MM.1S (cell line): ENCODE measurements around the gene MRPL41.

ENCODE experiments used
- DNase-seq: peaks from one replicate; pipeline ENCODE4 v3.0.0-alpha.2; 2015
- H2AFZ ChIP-seq: fragments of 300-600 bp; sonication (generic); 2 replicates; pipeline ENCODE4 v1.6.0; 2016; ENCODE audit warnings: antibody characterized with exemption, low read length
- H3F3A ChIP-seq: fragments of 300-600 bp; sonication (generic); 2 replicates; pipeline ENCODE4 v1.6.1; 2016; ENCODE audit warnings: mild to moderate bottlenecking, antibody characterized with exemption, low read length, moderate library complexity, mixed read lengths; ENCODE audit not compliant: insufficient read depth
- H3K27ac ChIP-seq: fragments of 300-600 bp; sonication (generic); 2 replicates; pipeline ENCODE4 v1.5.1; 2016; ENCODE audit warnings: mild to moderate bottlenecking, low read length
- H3K27me3 ChIP-seq: fragments of 300-600 bp; sonication (generic); replicated peaks from 2 replicates; pipeline ENCODE4 v1.6.0; 2016; ENCODE audit warnings: low read length; ENCODE audit not compliant: insufficient read depth
- H3K36me3 ChIP-seq: fragments of 300-600 bp; sonication (generic); replicated peaks from 2 replicates; pipeline ENCODE4 v1.6.1; 2016; ENCODE audit warnings: mild to moderate bottlenecking, low read length, mixed read lengths; ENCODE audit not compliant: insufficient read depth
- H3K4me1 ChIP-seq: fragments of 300-600 bp; sonication (generic); 2 replicates; pipeline ENCODE4 v1.6.1; 2016; ENCODE audit warnings: low read length, mixed read lengths
- H3K4me2 ChIP-seq: fragments of 300-600 bp; sonication (generic); 2 replicates; pipeline ENCODE4 v1.6.0; 2016; ENCODE audit warnings: low read depth, low read length
- H3K4me3 ChIP-seq: fragments of 300-600 bp; sonication (generic); 2 replicates; pipeline ENCODE4 v1.5.1; 2016; ENCODE audit warnings: low read length, mixed read lengths
- H3K79me2 ChIP-seq: fragments of 300-600 bp; sonication (generic); 2 replicates; pipeline ENCODE4 v1.6.1; 2016; ENCODE audit warnings: mixed run types, low read length, mixed read lengths
- H3K9ac ChIP-seq: fragments of 300-600 bp; sonication (generic); 2 replicates; pipeline ENCODE4 v1.6.1; 2016; ENCODE audit warnings: low read length, mixed read lengths
- H3K9me2 ChIP-seq: fragments of 300-600 bp; sonication (generic); replicated peaks from 2 replicates; pipeline ENCODE4 v1.6.1; 2016; ENCODE audit warnings: mild to moderate bottlenecking, low read length, mixed read lengths; ENCODE audit not compliant: insufficient read depth
- H3K9me3 ChIP-seq: fragments of 300-600 bp; sonication (generic); replicated peaks from 2 replicates; pipeline ENCODE4 v1.6.1; 2016; ENCODE audit warnings: mild to moderate bottlenecking, low read length, mixed read lengths; ENCODE audit not compliant: insufficient read depth
- H4K20me1 ChIP-seq: fragments of 300-600 bp; sonication (generic); 2 replicates; pipeline ENCODE4 v1.6.1; 2016; ENCODE audit warnings: mild to moderate bottlenecking, low read length, moderate library complexity, mixed read lengths; ENCODE audit not compliant: insufficient read depth
- EZH2 ChIP-seq: fragments of 300-600 bp; sonication (generic); optimal IDR thresholded peaks from 2 replicates; pipeline ENCODE3; 2017; ENCODE audit warnings: low read depth, mild to moderate bottlenecking, antibody characterized with exemption, low read length, mixed read lengths
- EZH2phosphoT487 ChIP-seq: fragments of 300-600 bp; sonication (generic); IDR thresholded peaks from 2 replicates; pipeline ENCODE4 v1.6.1; 2018; ENCODE audit warnings: antibody characterized with exemption, low read length
- TF ChIP-seq, protein P1 (sequence below): fragments of 300-600 bp; sonication (generic); IDR thresholded peaks from 2 replicates; pipeline ENCODE4 v1.5.1; 2016; ENCODE audit warnings: antibody characterized with exemption, low read length, mixed read lengths

MRPL41 gene

DNA sequence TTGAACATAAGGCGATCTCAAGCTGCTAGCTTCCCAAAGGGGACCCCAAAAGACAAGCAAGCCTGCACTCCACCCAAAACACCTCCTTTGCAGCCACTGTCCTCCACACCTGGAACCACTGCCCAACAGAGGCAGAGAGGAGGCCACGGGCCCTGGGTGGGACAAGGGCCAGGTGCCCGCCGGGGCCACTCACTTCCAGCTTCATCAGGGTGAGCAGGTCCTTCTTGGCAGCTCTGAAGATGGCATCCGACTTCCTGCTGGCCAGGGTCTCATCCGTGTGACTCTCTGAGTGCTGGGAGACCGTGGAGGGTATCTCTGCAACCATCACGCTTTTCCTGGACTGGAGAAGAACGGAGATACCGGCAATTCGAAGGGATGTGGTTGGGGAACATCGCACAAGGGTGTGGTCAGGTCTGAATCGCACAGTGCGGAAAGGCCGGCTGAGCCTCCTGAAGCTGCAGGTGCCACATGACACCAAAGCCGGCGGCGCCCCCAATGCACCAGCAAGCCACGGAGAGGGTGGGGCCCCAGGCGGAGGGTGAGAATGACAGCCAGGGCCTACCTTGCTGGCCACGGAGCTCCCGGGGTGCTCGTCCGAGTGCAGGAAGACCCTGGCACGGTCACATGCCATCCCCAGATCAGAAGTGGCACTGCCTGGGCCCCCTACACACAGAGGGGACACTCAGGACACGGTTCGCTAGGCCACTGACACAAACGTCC is 46.1 kb upstream of the MRPL41 start:
- no peaks in the 10 kb centered on the region for H3K36me3 ChIP-seq
- no peak overlapping the region for H3K4me2 ChIP-seq
- no peaks in the 10 kb centered on the region for H3K9me3 ChIP-seq
- TF ChIP-seq, protein P1, sequence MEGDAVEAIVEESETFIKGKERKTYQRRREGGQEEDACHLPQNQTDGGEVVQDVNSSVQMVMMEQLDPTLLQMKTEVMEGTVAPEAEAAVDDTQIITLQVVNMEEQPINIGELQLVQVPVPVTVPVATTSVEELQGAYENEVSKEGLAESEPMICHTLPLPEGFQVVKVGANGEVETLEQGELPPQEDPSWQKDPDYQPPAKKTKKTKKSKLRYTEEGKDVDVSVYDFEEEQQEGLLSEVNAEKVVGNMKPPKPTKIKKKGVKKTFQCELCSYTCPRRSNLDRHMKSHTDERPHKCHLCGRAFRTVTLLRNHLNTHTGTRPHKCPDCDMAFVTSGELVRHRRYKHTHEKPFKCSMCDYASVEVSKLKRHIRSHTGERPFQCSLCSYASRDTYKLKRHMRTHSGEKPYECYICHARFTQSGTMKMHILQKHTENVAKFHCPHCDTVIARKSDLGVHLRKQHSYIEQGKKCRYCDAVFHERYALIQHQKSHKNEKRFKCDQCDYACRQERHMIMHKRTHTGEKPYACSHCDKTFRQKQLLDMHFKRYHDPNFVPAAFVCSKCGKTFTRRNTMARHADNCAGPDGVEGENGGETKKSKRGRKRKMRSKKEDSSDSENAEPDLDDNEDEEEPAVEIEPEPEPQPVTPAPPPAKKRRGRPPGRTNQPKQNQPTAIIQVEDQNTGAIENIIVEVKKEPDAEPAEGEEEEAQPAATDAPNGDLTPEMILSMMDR = no peak
- TF ChIP-seq EZH2 = no peak
- TF ChIP-seq EZH2phosphoT487 = no peak
- no peaks in the 10 kb centered on the region for H3F3A ChIP-seq
- no peak overlapping the region for H3K27ac ChIP-seq
- no peaks in the 10 kb centered on the region for H3K9me2 ChIP-seq
- no peaks in the 10 kb centered on the region for H3K4me1 ChIP-seq
- no peak overlapping the region for H2AFZ ChIP-seq
- no peak for DNase-seq
- no peaks in the 10 kb centered on the region for H4K20me1 ChIP-seq
- no peak overlapping the region for H3K4me3 ChIP-seq
- H3K27me3 ChIP-seq = peaks cover 24% of the 10 kb centered on the region
- H3K9ac ChIP-seq = no peak overlapping the region
- no peaks in the 10 kb centered on the region for H3K79me2 ChIP-seq

GRCh38 chr9:137506274-137506673 is 45.4 kb upstream of the MRPL41 start:
- Histone ChIP-seq H3K9me2 (no peaks in the 10 kb centered on the region), H3K9ac (no peak overlapping the region), H3K79me2 (no peaks in the 10 kb centered on the region), H3K4me2 (no peak overlapping the region), H3K9me3 (no peaks in the 10 kb centered on the region), H3K27me3 (peaks cover 20% of the 10 kb centered on the region), H3K4me1 (no peaks in the 10 kb centered on the region), H3F3A (no peaks in the 10 kb centered on the region), H2AFZ (no peak overlapping the region), H3K27ac (no peak overlapping the region), H4K20me1 (no peaks in the 10 kb centered on the region), H3K4me3 (no peak overlapping the region), H3K36me3 (no peaks in the 10 kb centered on the region)
- TF ChIP-seq EZH2phosphoT487 = no peak
- TF ChIP-seq, protein P1 = no peak
- TF ChIP-seq EZH2 = no peak
- DNase-seq = no peak

GRCh38 chr9:137506702-137507171 is 44.9 kb upstream of the MRPL41 start:
- no peak overlapping the region for H2AFZ ChIP-seq

More at GRCh38 chr9:137506702-137507171, 44.9 kb upstream of the MRPL41 start:
- Histone ChIP-seq H3K79me2 (no peaks in the 10 kb centered on the region), H3K9me3 (no peaks in the 10 kb centered on the region), H3F3A (no peaks in the 10 kb centered on the region), H3K4me1 (no peaks in the 10 kb centered on the region), H3K4me2 (no peak overlapping the region), H3K36me3 (no peaks in the 10 kb centered on the region), H3K9ac (no peak overlapping the region), H4K20me1 (no peaks in the 10 kb centered on the region), H3K27me3 (peaks cover 16% of the 10 kb centered on the region), H3K9me2 (no peaks in the 10 kb centered on the region), H3K27ac (no peak overlapping the region), H3K4me3 (no peak overlapping the region)
- TF ChIP-seq EZH2phosphoT487 = no peak
- TF ChIP-seq, protein P1 = no peak
- no peak for TF ChIP-seq EZH2
- no peak for DNase-seq
